Neural cell (in vitro differentiated cells): ENCODE measurements around the gene LGI4.

Experiments used
- EZH2 ChIP-seq: fragments of 200-600, 300-800 bp; shearing (Covaris generic), sonication (generic); IDR thresholded peaks from 2 replicates; pipeline ENCODE4 v1.6.1; 2014; ENCODE audit warnings: antibody characterized with exemption, low read length, borderline replicate concordance, mild to moderate bottlenecking; ENCODE audit not compliant: insufficient read depth, poor library complexity, severe bottlenecking
- MXI1 ChIP-seq: fragments of 450-650 bp; conservative IDR thresholded peaks from 2 replicates; pipeline ENCODE4 v1.6.1; 2014; ENCODE audit warnings: antibody characterized with exemption, mild to moderate bottlenecking; ENCODE audit not compliant: poor library complexity, severe bottlenecking
- POLR2AphosphoS5 ChIP-seq: IDR thresholded peaks from 2 replicates; pipeline ENCODE4 v1.6.1; 2012
- TF ChIP-seq, protein P1 (sequence below): fragments of 450-650 bp; IDR thresholded peaks from 2 replicates; pipeline ENCODE4 v1.5.1; 2014; ENCODE audit warnings: antibody characterized with exemption, mild to moderate bottlenecking, moderate library complexity; ENCODE audit not compliant: poor library complexity, severe bottlenecking

DNA sequence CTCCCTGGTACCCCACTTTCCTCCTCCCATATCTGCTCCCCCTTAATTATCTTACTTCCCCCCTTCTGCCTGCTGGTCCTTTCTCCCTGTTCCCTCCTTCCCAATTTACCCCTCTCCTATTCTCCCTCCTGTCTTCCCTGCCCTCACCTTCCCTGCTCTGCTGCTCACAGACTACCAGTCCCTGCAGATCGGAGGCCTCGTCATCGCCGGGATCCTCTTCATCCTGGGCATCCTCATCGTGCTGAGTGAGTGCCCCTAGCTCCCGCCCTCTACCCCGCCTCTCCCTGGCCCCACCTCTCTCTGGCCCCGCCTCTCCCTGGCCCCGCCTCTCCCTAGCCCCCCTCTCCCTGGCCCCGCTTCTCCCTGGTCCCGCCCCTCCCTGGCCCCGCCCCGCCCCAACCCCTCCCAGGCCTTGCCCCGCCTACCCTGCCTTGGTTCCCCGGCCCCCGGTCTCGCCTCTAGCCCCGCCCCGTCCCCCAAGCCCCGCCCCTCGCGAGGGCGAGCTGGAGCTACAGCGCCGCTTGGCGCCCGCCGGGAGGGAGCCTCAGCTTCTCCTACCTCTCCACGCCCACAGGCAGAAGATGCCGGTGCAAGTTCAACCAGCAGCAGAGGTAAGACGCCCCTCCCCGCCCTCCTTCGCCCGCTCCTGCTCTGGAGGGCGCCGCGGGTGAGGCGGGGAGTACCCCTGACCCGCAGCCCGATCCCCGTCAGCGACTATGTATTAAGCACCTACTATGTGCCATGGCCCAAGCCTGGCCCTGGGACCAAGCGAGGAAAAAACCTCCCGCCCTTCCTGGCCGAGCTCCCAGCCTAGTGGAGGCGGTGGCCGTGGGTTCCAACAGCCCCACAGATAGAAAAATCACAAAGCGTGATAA lies 6.3 kb upstream of the LGI4 start:
- TF ChIP-seq EZH2 (no peak), MXI1 (no peak), POLR2AphosphoS5 (no peak)
- TF ChIP-seq, protein P1, sequence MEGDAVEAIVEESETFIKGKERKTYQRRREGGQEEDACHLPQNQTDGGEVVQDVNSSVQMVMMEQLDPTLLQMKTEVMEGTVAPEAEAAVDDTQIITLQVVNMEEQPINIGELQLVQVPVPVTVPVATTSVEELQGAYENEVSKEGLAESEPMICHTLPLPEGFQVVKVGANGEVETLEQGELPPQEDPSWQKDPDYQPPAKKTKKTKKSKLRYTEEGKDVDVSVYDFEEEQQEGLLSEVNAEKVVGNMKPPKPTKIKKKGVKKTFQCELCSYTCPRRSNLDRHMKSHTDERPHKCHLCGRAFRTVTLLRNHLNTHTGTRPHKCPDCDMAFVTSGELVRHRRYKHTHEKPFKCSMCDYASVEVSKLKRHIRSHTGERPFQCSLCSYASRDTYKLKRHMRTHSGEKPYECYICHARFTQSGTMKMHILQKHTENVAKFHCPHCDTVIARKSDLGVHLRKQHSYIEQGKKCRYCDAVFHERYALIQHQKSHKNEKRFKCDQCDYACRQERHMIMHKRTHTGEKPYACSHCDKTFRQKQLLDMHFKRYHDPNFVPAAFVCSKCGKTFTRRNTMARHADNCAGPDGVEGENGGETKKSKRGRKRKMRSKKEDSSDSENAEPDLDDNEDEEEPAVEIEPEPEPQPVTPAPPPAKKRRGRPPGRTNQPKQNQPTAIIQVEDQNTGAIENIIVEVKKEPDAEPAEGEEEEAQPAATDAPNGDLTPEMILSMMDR = peak; percentile 46
